IMR-90 (cell line): ENCODE results near the gene GABRD. TPM values are rescaled to one million over a fixed set of nuclear protein-coding genes. Genes with fewer than 3 reads are reported as not detected.

Experiments
- ATAC-seq: fragments of 200-7000 bp; cut with Tn5 transposase; 2 replicates; pipeline ENCODE4 v1.9.1; 2020; ENCODE audit warnings: low read depth, mild to moderate bottlenecking, moderate library complexity
- BruUV-seq: library from RNA; stranded (reverse); fragments of 400-500 nt; replicated peaks from 2 replicates; lab custom pipeline; 2021; lab: Mats Ljungman, UMichigan
- CTCF ChIA-PET: fragments of 300-600 bp; formaldehyde crosslinking; extraction: SDS; loops from one replicate; lab custom pipeline; 2021; ENCODE audit warnings: antibody characterized with exemption; lab: Yijun Ruan, JAX
- POLR2A ChIA-PET: fragments of 300-600 bp; sonication (Branson Sonifier 250); formaldehyde crosslinking; loops from one replicate; lab custom pipeline; 2022; ENCODE audit warnings: antibody characterized with exemption; ENCODE audit not compliant: unreplicated experiment; lab: Charles Lee
- DNase-seq: peaks from one replicate; pipeline ENCODE4 v3.0.0; 2013
- H2AFZ ChIP-seq: replicated peaks from 2 replicates; pipeline ENCODE3; 2013; ENCODE audit warnings: low read length, mild to moderate bottlenecking; ENCODE audit not compliant: poor library complexity
- H2AK5ac ChIP-seq: 2 replicates; pipeline ENCODE4 v1.6.1; 2013; ENCODE audit warnings: low read depth, low read length, inconsistent platforms
- H2AK9ac ChIP-seq: replicated peaks from 2 replicates; pipeline ENCODE3; 2013; ENCODE audit warnings: mild to moderate bottlenecking, low read depth, low read length, moderate library complexity; ENCODE audit not compliant: poor library complexity
- H2BK120ac ChIP-seq: 2 replicates; pipeline ENCODE4 v1.6.1; 2013; ENCODE audit warnings: low read depth, low read length, inconsistent platforms
- H2BK15ac ChIP-seq: 3 replicates; pipeline ENCODE4 v1.6.1; 2013; ENCODE audit warnings: low read depth, low read length, inconsistent platforms
- H2BK20ac ChIP-seq: 2 replicates; pipeline ENCODE4 v1.6.1; 2013; ENCODE audit warnings: low read depth, mild to moderate bottlenecking, inconsistent platforms, low read length, moderate library complexity
- H2BK5ac ChIP-seq: 2 replicates; pipeline ENCODE4 v1.6.1; 2013; ENCODE audit warnings: mild to moderate bottlenecking, low read depth, low read length, inconsistent platforms; ENCODE audit not compliant: poor library complexity, severe bottlenecking
- H3K14ac ChIP-seq: replicated peaks from 2 replicates; pipeline ENCODE4 v1.6.1; 2013; ENCODE audit warnings: low read depth, low read length, inconsistent platforms
- H3K18ac ChIP-seq: 2 replicates; pipeline ENCODE4 v1.6.1; 2013; ENCODE audit warnings: low read depth, low read length, control low read depth
- H3K23ac ChIP-seq: 2 replicates; pipeline ENCODE4 v1.6.1; 2013; ENCODE audit warnings: low read depth, low read length, inconsistent platforms
- H3K27ac ChIP-seq: 2 replicates; pipeline ENCODE4 v1.5.1; 2013; ENCODE audit warnings: mild to moderate bottlenecking, control low read depth, low read length; ENCODE audit not compliant: insufficient read depth
- H3K27me3 ChIP-seq: 2 replicates; pipeline ENCODE4 v1.6.1; 2013; ENCODE audit warnings: low read length; ENCODE audit not compliant: control insufficient read depth, insufficient read depth
- H3K36me3 ChIP-seq: 2 replicates; pipeline ENCODE4 v1.6.1; 2013; ENCODE audit warnings: low read length, mixed read lengths; ENCODE audit not compliant: control insufficient read depth, insufficient read depth
- H3K4ac ChIP-seq: 2 replicates; pipeline ENCODE4 v1.6.1; 2013; ENCODE audit warnings: low read depth, low read length, inconsistent platforms
- H3K4me1 ChIP-seq: 2 replicates; pipeline ENCODE4 v1.6.1; 2013; ENCODE audit warnings: low read length, mixed read lengths; ENCODE audit not compliant: control insufficient read depth, insufficient read depth
- H3K4me2 ChIP-seq: 2 replicates; pipeline ENCODE4 v1.6.1; 2013; ENCODE audit warnings: low read depth, mild to moderate bottlenecking, control low read depth, low read length, moderate library complexity
- H3K4me3 ChIP-seq: 2 replicates; pipeline ENCODE4 v1.5.1; 2013; ENCODE audit warnings: low read depth, mild to moderate bottlenecking, control low read depth, low read length, moderate library complexity; ENCODE audit not compliant: insufficient read depth
- H3K56ac ChIP-seq: 2 replicates; pipeline ENCODE4 v1.6.1; 2013; ENCODE audit warnings: low read length, inconsistent platforms; ENCODE audit not compliant: insufficient read depth; ENCODE audit errors: extremely low read depth
- H3K79me1 ChIP-seq, 2 experiments: 2 replicates each; pipeline ENCODE4 v1.6.1; 2013; ENCODE audit warnings: low read length in 2 of 2, inconsistent platforms in 1 of 2, low read depth in 1 of 2
- H3K9ac ChIP-seq: 2 replicates; pipeline ENCODE4 v1.6.1; 2013; ENCODE audit warnings: low read depth, low read length, control low read depth
- H3K9me1 ChIP-seq: 2 replicates; pipeline ENCODE4 v1.6.1; 2013; ENCODE audit warnings: low read length, inconsistent platforms; ENCODE audit not compliant: insufficient read depth
- H3K9me3 ChIP-seq: 2 replicates; pipeline ENCODE4 v1.6.1; 2013; ENCODE audit warnings: low read length; ENCODE audit not compliant: control insufficient read depth, insufficient read depth
- H4K20me1 ChIP-seq: 2 replicates; pipeline ENCODE4 v1.6.1; 2013; ENCODE audit warnings: low read length, inconsistent platforms; ENCODE audit not compliant: insufficient read depth
- H4K5ac ChIP-seq: 2 replicates; pipeline ENCODE4 v1.6.1; 2013; ENCODE audit warnings: mild to moderate bottlenecking, low read depth, low read length, control low read depth
- H4K8ac ChIP-seq, 2 experiments: 2 replicates each; pipeline ENCODE4 v1.6.1; 2013; ENCODE audit warnings: low read depth in 2 of 2, low read length in 2 of 2, control low read depth in 1 of 2, inconsistent platforms in 1 of 2
- H4K91ac ChIP-seq: 2 replicates; pipeline ENCODE4 v1.6.1; 2013; ENCODE audit warnings: low read depth, low read length, inconsistent platforms; ENCODE audit not compliant: insufficient read depth
- BHLHE40 ChIP-seq: fragments of 150-350 bp; IDR thresholded peaks from 2 replicates; pipeline ENCODE4 v1.6.1; 2016; ENCODE audit warnings: mild to moderate bottlenecking, low read depth, low read length
- CEBPB ChIP-seq: IDR thresholded peaks from 2 replicates; pipeline ENCODE4 v1.6.1; 2012; ENCODE audit warnings: low read depth, low read length, improper control_type of control experiment
- CHD1 ChIP-seq: IDR thresholded peaks from 2 replicates; pipeline ENCODE4 v1.6.1; 2012; ENCODE audit warnings: low read depth, low read length, improper control_type of control experiment
- ELK1 ChIP-seq: fragments of 150-350 bp; IDR thresholded peaks from 2 replicates; pipeline ENCODE4 v1.6.1; 2016; ENCODE audit warnings: low read depth, mild to moderate bottlenecking, low read length, moderate library complexity, borderline replicate concordance
- FOS ChIP-seq: fragments of 150-350 bp; IDR thresholded peaks from 2 replicates; pipeline ENCODE4 v1.6.1; 2016; ENCODE audit warnings: low read depth, low read length
- MAFK ChIP-seq: IDR thresholded peaks from 2 replicates; pipeline ENCODE4 v1.6.1; 2012; ENCODE audit warnings: low read depth, low read length, improper control_type of control experiment
- MAZ ChIP-seq: IDR thresholded peaks from 2 replicates; pipeline ENCODE4 v1.6.1; 2012; ENCODE audit warnings: low read depth, mild to moderate bottlenecking, low read length, improper control_type of control experiment, moderate library complexity, borderline replicate concordance
- MXI1 ChIP-seq: IDR thresholded peaks from 2 replicates; pipeline ENCODE4 v1.6.1; 2012; ENCODE audit warnings: low read depth, mild to moderate bottlenecking, low read length, moderate library complexity, borderline replicate concordance
- NFE2L2 ChIP-seq: fragments of 150-350 bp; IDR thresholded peaks from 2 replicates; pipeline ENCODE4 v1.6.1; 2016; ENCODE audit warnings: low read depth, mild to moderate bottlenecking, low read length
- POLR2A ChIP-seq: IDR thresholded peaks from 2 replicates; pipeline ENCODE4 v1.6.1; 2012; ENCODE audit warnings: mild to moderate bottlenecking, low read depth, low read length
- RAD21 ChIP-seq: IDR thresholded peaks from 2 replicates; pipeline ENCODE4 v1.6.1; 2012; ENCODE audit warnings: low read length, improper control_type of control experiment
- RCOR1 ChIP-seq: IDR thresholded peaks from 2 replicates; pipeline ENCODE4 v1.6.1; 2012; ENCODE audit warnings: mild to moderate bottlenecking, low read length, improper control_type of control experiment; ENCODE audit not compliant: insufficient replicate concordance
- RFX5 ChIP-seq: IDR thresholded peaks from 2 replicates; pipeline ENCODE4 v1.8.0; 2012; ENCODE audit warnings: low read depth, mild to moderate bottlenecking, low read length, moderate library complexity
- SMC3 ChIP-seq: fragments of 150-350 bp; IDR thresholded peaks from 2 replicates; pipeline ENCODE4 v1.6.1; 2016; ENCODE audit warnings: low read depth, mild to moderate bottlenecking, antibody characterized with exemption, low read length, moderate library complexity
- WGBS, 2 experiments: methylation state at CpG; one replicate each; pipeline versions ENCODE4 v1.1.5 to v1.1.7; 2013; ENCODE audit warnings: missing lambda C conversion rate in 2 of 2; ENCODE audit not compliant: insufficient read length in 1 of 2; ENCODE audit errors: extremely low coverage in 2 of 2; 5-methylcytosine and 5-hydroxymethylcytosine counted together
- dilution Hi-C: fragments of 300-500 bp; cut with HindIII; formaldehyde crosslinking; loops from one replicate; pipeline ENCODE4 v1.14.3; 2018; ENCODE audit warnings: low sequenced_read_pairs; ENCODE audit not compliant: unreplicated experiment
- in situ Hi-C: fragments of 300-500 bp; cut with MboI; formaldehyde crosslinking; loops from 3 replicates; pipeline ENCODE4 v1.14.3; 2019; ENCODE audit warnings: low sequenced_read_pairs, inconsistent platforms, mixed read lengths
- intact Hi-C: fragments of 100-400 bp; cut with micrococcal nuclease; formaldehyde crosslinking; loops from 2 replicates; pipeline ENCODE4 v1.10.0; 2022
- polyA plus RNA-seq, 3 experiments: library from polyadenylated mRNA; depleted of rRNA; stranded (reverse); fragments of >200 nt; gene quantifications; 2 replicates each; pipeline ENCODE4 v1.2.3, GENCODE V29; 2012; ENCODE audit warnings: low replicate concordance in 1 of 3
- total RNA-seq: library from RNA; depleted of rRNA; stranded (reverse); fragments of >200 nt; gene quantifications from 2 replicates; pipeline ENCODE4 v1.2.3, GENCODE V29; 2012
- TF ChIP-seq, protein P1 (sequence below): fragments of 150-350 bp; IDR thresholded peaks from 2 replicates; pipeline ENCODE4 v1.6.1; 2017; ENCODE audit warnings: mild to moderate bottlenecking, antibody characterized with exemption, low read length, low read depth

The GABRD gene
- total and polyA plus RNA-seq, 2 of the 4 experiments (the other 2 are of a cell fraction): not detected

DNA sequence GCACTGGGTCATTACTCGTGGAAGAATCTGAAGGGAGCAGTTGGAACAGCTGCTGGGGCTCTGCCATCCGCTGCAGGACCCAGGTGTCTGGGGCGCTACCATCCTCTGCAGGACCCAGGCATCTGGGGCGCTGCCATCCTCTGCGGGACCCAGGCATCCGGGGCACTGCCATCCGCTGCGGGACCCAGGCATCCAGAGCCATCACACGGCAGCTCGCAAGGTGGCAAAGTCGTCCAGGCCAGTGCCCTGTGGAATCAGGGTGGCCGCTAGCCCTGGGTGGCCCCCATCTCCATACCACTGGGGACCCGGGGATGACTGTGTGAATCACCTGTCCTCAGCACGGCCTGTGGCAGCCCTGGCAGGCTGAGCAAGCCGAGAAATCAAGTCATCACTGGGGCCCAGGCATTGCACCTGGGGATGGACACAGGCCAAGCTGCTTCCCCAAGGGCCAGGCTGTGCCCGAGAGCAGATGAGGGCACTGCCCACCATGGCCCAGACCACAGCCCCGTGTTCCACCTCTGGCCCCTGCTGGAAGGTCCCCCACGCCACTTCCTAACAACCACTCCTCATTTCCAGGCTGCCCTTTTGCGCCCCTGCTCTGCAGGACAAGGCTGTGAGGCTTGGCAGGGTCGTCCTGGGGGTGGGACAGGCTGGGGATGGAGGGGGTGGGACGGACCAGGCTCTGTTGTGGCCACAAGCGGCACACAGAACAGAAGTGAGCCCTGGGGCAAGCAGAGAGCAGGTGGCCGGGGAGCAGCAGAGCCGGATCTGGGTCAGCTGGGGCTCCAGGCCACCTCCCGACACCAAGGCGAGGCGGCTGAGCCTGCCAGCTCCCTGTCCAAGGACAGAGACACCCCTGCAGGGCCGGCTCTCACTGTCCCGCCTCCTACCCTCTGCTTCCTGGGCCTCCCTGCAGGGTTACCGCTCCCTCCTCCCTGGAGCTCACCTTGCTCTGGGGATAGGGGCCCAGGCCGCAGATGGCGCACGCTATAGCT is 12.7 kb downstream of the GABRD start:
- TF ChIP-seq NFE2L2: no peak
- TF ChIP-seq POLR2A: no peak
- TF ChIP-seq MXI1: no peak
- no peak for TF ChIP-seq FOS
- no peak for TF ChIP-seq ELK1
- no peak for TF ChIP-seq MAFK
- TF ChIP-seq SMC3: no peak
- TF ChIP-seq RCOR1: no peak
- no peak for TF ChIP-seq BHLHE40
- TF ChIP-seq, protein P1, sequence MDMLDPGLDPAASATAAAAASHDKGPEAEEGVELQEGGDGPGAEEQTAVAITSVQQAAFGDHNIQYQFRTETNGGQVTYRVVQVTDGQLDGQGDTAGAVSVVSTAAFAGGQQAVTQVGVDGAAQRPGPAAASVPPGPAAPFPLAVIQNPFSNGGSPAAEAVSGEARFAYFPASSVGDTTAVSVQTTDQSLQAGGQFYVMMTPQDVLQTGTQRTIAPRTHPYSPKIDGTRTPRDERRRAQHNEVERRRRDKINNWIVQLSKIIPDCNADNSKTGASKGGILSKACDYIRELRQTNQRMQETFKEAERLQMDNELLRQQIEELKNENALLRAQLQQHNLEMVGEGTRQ: no peak
- no peak for TF ChIP-seq RAD21
- TF ChIP-seq CHD1: no peak
- TF ChIP-seq CEBPB: no peak
- TF ChIP-seq RFX5: no peak
- TF ChIP-seq MAZ: no peak
- Histone ChIP-seq H4K8ac (no peak overlapping the region), H2AFZ (no peak overlapping the region), H3K23ac (no peak overlapping the region), H3K9ac (no peak overlapping the region), H3K79me1 (no peaks in the 10 kb centered on the region), H3K56ac (no peak overlapping the region), H2BK5ac (no peak overlapping the region), H3K27me3 (peaks cover 44% of the 10 kb centered on the region), H2AK5ac (no peak overlapping the region), H3K4me1 (no peaks in the 10 kb centered on the region), H3K4me3 (no peak overlapping the region), H3K27ac (no peak overlapping the region), H3K14ac (no peak overlapping the region), H3K36me3 (no peaks in the 10 kb centered on the region), H2BK20ac (no peak overlapping the region), H3K9me1 (no peaks in the 10 kb centered on the region), H3K4ac (no peak overlapping the region), H2BK120ac (no peak overlapping the region), H3K9me3 (no peaks in the 10 kb centered on the region), H3K4me2 (no peak overlapping the region), H4K5ac (no peak overlapping the region), H2AK9ac (no peak overlapping the region), H4K20me1 (no peaks in the 10 kb centered on the region), H3K18ac (no peak overlapping the region), H2BK15ac (no peak overlapping the region), H4K91ac (no peak overlapping the region)
- ChIA-PET CTCF (no interaction called here), POLR2A (interaction anchor here (0.6 kb wide), 1 partner anchor 83 kb away, joined by 3 read pairs; no protein-coding TSS in a partner anchor)
- in situ Hi-C loops: no loop called here
- 51% methylated on average over 14 of the region's 33 CpGs; no CpG with 5 or more reads in 1 of the 2 experiments for WGBS, 2 experiments
- no peak for ATAC-seq
- intact Hi-C loops: no loop called here
- no peak for DNase-seq
- BruUV-seq: no TSS peak
- dilution Hi-C loops: no loop called here
